ENCODE data around the gene MROH7. TPM values are rescaled to one million over a fixed set of nuclear protein-coding genes. Genes with fewer than 3 reads are reported as not detected.
A peak's percentile ranks its signal among the peaks of the same experiment; 100 is the strongest.

The MROH7 gene
- total RNA-seq, 2 donors from 2014 or later, result 3.7 to 5.5 TPM

GRCh38 chr1:54640361-54640760 lies 1.2 kb upstream of the MROH7 start:
- TF ChIP-seq CTCF (IDR thresholded peaks at IDR 0.05), result no peak
- H3K4me1 ChIP-seq, result peaks cover 10% of the 10 kb centered on the region
- H3K9ac ChIP-seq (ENCODE audit: low read depth in 2 of 2, low read length in 2 of 2), result peak overlapping the region in 1 of 2 donors; percentile 2
- H3K4me3 ChIP-seq, result no peak overlapping the region
- H3K27ac ChIP-seq, result peak overlapping the region; percentile 59
- DNase-seq, result no peak
- no peaks in the 10 kb centered on the region for H3K36me3 ChIP-seq
- intact Hi-C loops (cut with DNase I), result no loop called here
- no peaks in the 10 kb centered on the region for H3K9me3 ChIP-seq
- no peaks in the 10 kb centered on the region for H3K27me3 ChIP-seq

DNA sequence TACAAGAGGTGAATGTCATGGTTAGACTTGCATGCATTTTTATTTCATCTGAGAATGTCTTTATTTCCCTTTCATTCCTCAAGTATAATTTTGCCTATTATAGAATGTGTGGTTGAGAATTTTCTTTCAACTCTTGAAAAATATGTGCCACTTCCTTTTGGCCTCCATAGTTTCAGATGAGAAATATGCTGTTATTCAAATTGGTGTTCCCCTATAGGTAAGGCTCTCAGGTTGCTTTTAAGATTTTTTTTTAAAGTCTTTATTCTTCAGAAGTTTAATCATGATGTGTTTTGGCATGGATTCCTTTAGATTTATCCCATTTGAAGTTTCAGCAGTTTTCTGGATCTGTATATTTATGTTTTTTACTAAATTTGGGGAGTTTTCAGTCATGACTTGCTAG lies 2.1 kb downstream of the MROH7 start:
- H3K27me3 ChIP-seq, result no peaks in the 10 kb centered on the region
- no peaks in the 10 kb centered on the region for H3K9me3 ChIP-seq
- H3K4me3 ChIP-seq, result no peak overlapping the region
- intact Hi-C loops (cut with DNase I), result no loop called here
- H3K4me1 ChIP-seq, result peaks cover 10% of the 10 kb centered on the region
- no peak overlapping the region for H3K27ac ChIP-seq
- no peak for TF ChIP-seq CTCF (IDR thresholded peaks at IDR 0.05)
- no peaks in the 10 kb centered on the region for H3K36me3 ChIP-seq
- DNase-seq, result no peak
- no peak overlapping the region for H3K9ac ChIP-seq (ENCODE audit: low read depth in 2 of 2, low read length in 2 of 2)

DNA sequence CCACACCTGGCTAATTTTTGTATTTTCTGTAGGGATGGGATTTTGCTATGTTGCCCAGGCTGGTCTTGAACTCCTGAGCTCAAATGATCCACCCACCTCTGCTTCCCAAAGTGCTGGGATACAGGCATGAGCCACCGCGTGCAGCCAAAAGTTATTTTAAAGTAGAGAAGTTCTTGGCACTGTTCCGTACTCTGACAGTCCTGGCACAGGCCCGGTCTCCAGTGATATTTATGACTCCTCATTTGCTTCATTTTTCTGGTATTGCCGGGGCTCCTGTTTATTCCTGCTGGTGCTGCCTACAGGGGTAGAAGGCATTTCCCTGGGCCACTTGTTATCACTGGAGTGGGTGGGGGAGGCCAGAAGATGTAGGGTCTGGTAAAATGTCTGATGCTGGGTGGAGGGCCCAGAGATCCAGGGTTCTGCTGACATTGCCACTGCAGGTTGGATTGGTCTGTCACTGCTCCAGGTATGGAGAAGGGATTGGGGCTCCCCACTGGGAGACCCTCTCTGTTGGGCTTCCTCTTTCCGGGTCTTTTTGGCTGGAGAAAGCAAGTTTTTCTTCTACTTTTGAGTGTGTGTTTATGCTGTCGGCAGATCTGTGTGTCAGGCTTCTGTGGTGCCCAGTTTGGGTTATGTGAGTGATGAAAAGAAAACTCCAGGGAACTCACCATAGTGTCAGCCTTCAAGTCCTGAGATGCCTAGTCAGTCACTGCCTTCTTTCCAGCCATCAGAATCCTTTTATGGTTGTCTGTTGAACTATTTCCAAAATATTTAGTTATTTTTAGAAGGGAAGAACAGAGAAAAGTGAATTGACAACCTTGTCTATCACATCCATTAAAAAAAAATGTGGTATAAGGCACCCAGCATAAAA lies 4.5 kb downstream of the MROH7 start:
- TF ChIP-seq CTCF (IDR thresholded peaks at IDR 0.05), result no peak
- no peak overlapping the region for H3K9ac ChIP-seq (ENCODE audit: low read depth in 2 of 2, low read length in 2 of 2)
- no peaks in the 10 kb centered on the region for H3K27me3 ChIP-seq
- H3K9me3 ChIP-seq, result no peaks in the 10 kb centered on the region
- DNase-seq, result no peak
- H3K4me3 ChIP-seq, result no peak overlapping the region
- H3K27ac ChIP-seq, result no peak overlapping the region
- intact Hi-C loops (cut with DNase I), result no loop called here
- peaks cover 8% of the 10 kb centered on the region for H3K4me1 ChIP-seq
- H3K36me3 ChIP-seq, result no peaks in the 10 kb centered on the region

GRCh38 chr1:54649130-54649898 lies 7.7 kb downstream of the MROH7 start:
- Histone ChIP-seq H3K27me3 (no peaks in the 10 kb centered on the region), H3K36me3 (no peaks in the 10 kb centered on the region), H3K4me3 (no peak overlapping the region), H3K4me1 (peaks cover 7% of the 10 kb centered on the region), H3K9ac (ENCODE audit: low read depth in 2 of 2, low read length in 2 of 2) (peak overlapping the region in 1 of 2 donors; percentile 68), H3K27ac (peak overlapping the region; percentile 63), H3K9me3 (no peaks in the 10 kb centered on the region)
- DNase-seq, result peak; percentile 84
- no peak for TF ChIP-seq CTCF (IDR thresholded peaks at IDR 0.05)
- intact Hi-C loops (cut with DNase I), result no loop called here

DNA sequence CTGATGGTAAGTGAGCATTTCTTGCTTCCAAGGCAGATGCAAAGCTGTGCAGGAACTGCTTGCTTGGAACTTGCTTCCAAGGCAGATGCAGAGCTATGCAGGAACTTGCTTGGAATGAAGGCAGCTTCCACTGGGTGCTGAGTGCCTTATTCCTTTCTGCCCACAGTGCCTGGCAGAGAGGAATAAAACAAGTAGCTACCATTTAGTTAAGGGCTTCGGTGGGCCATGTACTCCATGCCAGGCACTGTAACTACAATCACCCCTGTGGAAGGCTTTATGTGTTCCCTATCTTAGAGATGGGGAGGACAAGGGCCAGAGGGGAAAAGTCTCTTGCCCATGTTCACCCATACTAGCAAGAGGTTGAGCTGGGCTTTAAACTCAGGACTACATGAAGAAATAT lies 8.3 kb downstream of the MROH7 start:
- peak; percentile 23 for DNase-seq
- no peak overlapping the region for H3K4me3 ChIP-seq
- H3K36me3 ChIP-seq, result no peaks in the 10 kb centered on the region
- no peaks in the 10 kb centered on the region for H3K27me3 ChIP-seq
- H3K4me1 ChIP-seq, result peaks cover 7% of the 10 kb centered on the region
- TF ChIP-seq CTCF (IDR thresholded peaks at IDR 0.05), result no peak
- H3K9me3 ChIP-seq, result no peaks in the 10 kb centered on the region
- H3K27ac ChIP-seq, result peak overlapping the region; percentile 63
- intact Hi-C loops (cut with DNase I), result no loop called here
- peak overlapping the region in 1 of 2 donors; percentile 68 for H3K9ac ChIP-seq (ENCODE audit: low read depth in 2 of 2, low read length in 2 of 2)

Data from colonic mucosa (tissue), 4 donors.